GM18909 (cell line): ENCODE data around the gene WRNIP1.
A peak's percentile ranks its signal among the peaks of the same experiment; 100 is the strongest.

Source experiments
- ATAC-seq: cut with Tn5 transposase; IDR thresholded peaks from one replicate; pipeline ENCODE4 v1.9.1; 2021; ENCODE audit warnings: mild to moderate bottlenecking; ENCODE audit not compliant: unreplicated experiment, poor library complexity

The WRNIP1 gene

DNA sequence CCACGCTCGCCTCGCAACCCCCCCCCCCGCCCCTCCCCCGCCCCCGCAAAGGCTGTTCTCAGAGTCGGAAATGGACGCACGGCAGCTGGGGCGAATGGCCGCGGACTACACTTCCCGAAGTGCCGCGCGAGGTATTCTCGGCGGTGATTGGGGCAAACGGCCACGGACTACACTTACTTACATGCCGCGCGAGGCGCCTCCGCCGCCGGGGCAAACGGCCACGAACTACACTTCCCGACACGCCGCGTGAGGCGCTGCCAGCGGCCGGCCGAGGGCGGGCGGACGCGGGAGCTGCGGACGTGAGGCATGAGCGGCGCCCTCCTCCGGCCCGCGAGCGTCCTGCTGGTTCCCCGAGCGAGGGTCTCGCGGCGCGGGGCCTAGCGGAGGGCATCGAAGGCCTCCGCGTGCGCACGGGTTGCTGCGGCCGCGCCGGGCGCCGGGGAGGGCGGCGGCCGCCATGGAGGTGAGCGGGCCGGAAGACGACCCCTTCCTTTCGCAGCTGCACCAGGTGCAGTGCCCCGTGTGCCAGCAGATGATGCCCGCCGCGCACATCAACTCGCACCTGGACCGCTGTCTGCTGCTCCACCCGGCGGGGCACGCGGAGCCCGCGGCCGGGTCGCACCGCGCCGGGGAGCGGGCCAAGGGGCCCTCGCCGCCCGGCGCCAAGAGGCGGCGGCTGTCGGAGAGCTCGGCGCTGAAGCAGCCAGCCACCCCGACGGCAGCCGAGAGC is at the start of gene WRNIP1:
TSS of gene WRNIP1 (plus strand) at position 228 of the 730 bp plus-strand sequence. CDS start at position 458, 230 bp downstream.
- ATAC-seq, result peak; percentile 90

DNA sequence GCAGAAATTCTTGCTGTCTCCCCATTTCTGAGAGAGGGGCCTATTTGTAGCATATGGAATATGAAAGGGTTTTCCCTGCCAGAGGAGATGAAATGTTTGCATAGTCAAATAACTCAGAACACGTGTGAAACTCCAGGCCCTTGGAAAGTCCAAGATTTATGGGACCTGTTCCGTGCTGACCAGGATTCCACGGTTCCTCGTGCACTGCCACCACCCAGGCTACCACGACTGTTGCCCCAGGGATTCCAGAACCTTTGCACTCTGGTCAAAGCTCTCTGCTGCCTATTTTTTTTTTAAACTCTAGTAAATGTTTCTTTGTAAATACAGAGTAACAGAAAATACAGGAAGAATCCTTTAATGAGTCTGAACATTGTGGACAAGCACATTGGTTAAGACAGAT is 49.5 kb upstream of the WRNIP1 start:
- no peak for ATAC-seq

DNA sequence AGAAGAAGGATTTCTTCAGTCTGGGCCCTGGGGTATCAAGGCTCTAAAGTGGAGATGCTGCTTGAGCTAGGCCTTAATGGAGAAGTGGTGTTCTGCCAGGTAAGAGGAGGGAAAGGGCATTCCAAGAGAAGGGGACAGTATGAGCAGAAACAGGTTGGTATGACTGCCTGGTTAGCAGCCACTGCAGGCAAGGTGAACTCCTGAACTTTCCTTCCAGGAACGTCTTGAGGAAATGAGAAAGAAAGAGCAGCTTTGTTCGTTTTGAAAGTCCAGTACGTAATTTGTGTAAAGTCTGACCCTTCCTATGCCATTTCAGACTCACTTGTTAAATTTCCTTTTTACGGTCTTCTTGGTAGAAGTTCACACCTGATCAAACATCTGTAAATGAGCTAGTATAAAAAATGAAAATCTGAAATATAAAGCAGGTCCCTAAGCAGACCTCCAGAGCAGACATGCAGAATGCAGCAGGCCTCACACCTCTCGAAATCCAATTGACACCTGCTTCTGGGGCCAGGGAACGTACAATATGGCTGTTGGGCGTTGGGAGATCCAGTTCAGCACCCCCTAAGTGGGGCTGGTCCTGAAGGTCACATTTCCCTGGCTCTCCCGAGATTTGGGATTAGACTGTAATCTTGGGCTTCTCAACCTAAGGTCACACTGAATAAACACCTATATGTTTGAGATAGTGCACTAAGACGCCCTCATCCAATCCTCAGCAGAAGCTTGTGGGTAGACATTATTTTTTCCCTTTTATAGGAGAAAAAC is 48.1 kb upstream of the WRNIP1 start:
- no peak for ATAC-seq

DNA sequence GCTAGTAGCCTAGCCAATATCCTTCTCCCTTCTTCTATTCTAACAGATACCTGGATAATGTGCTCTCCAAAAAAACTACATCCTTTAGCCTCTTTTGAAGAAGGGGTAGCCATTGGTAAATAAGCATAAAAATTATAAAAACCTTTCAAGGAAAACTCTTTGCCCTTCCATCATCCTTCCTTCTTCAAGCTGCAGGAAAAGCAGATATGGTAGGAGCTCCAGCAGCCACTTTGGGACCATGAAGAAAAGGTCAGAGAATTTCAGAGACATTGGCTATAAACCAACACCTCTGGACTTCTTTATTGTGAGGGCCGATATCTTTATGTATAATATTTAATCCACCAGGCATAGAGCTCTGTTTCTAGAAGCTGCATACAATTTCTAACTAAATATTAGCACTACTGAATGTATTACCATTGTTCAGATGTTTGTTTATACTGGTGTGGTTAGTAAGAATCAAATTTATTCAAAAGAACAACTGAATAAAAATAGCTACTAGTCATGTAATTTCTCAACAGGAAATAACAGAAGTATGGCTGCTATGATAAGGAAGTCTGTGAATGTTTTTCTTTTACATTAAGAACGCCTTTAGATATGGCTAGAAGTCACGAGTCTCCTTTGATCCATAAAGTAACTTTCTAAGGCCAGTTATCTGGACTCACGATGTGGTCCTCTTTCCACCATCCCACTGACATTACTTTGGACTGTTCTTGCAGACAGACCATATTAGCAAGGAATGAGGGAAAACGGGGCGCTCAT is 46.7 kb upstream of the WRNIP1 start:
- ATAC-seq, result no peak

DNA sequence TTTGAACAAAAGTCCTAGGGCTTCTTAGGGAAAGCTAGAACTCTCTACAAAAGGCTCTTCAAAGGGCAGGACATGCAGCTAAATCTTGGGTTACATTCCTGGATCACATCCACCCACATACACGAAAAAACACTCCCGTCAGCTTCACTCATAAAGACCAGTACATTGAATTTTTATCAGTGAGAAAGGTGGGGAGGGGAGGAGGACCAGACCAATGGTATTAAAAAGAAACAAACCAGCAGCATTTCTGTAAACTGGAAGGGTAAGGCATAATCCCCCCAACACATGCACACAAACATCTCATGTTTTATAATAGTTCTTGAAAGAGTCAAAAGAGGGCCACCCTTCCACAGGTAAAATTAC is 46.1 kb upstream of the WRNIP1 start:
- no peak for ATAC-seq

DNA sequence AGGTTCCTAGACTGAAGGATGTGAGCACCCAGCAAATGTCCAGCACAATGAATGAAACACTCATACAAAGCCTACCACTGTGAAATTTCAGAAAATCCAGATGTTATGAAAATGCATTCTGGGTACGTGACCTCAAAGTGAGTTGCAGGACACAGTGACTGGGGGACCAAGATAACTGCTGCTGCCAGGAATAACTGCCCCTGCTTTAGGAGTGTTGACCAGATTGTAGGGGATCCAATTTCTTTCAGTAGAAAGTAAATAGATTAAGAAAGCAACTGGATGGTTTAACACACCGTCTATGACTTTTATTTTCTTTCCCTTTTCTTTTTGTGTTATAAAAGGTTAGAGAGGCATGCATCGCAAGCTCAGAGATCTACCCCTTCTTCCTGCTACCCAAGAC is 44.0 kb upstream of the WRNIP1 start:
- no peak for ATAC-seq

DNA sequence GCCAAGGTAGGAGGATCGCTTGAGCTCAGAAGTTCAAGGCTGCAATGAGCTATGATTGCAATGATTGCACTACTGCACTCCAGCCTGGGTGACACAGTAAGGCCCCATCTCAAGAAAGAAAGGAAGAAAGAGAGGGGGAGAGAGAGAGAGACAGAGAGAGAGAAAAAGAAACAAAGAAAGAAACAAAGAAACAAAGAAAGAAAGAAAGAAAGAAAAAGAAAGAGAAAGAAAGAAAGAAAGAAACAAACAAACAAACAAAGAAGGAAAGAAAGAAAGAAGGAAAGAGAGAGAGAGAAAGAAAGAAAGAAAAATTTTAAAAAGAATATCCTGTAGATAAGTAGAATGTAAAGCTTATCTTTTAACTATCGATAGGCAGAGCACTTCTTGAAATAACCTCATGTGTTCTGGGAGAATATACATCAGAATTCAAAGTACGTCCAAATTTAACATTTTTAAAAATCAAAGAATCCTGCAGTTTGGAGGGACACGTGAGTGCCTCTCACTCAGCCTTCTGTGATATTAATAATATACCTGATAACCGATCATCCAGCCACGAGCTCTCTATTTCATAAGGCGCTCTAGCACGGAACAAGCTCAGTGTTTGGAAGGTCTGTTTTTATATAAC is 39.7 kb upstream of the WRNIP1 start:
- no peak for ATAC-seq

DNA sequence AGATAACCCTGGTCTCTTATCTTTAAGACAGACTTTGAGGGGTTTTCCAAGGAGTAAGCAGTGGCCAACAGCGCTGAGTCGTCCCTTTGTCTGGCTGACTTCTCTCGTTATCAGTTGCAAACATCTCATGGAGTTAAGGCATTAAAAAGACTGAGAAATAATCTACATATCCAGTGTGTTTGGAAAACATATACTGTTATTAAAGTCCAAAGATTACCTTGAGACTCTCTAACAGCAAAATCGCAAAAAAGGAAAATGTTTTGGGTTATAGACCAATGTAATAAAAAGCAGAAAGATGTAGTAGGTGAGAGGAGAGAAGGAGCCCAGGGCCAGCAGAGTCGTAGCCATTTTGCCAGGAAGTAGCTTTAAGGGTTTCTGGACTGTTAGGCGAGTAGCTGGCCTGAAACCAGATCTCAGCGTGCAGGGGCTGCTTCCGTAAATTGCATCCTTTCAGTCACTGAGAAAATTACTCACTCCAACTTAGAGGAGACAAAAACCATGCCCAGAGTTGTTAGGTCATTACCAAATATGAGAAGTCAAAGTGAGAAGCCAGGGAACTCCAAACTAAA is 39.1 kb upstream of the WRNIP1 start:
- ATAC-seq, result no peak

DNA sequence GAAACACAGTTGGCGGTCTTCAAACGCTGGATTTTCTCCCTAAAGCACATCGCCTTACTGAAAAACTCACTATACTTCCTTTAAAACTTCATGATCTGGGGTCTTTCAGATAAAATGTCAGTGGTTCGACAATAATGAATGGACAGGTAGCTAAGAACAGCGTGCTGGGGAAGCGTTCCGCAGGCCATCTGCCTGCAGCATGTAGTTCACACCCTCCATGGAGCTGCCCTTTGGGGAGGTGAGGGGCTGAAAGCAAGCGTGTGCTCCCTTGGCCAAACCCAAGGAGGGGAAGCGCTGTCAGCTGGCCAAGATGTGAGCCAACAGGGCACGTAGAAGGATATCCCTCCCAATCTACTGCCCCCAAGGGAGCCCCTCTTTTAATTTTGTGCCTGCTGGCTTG is 35.3 kb upstream of the WRNIP1 start:
- no peak for ATAC-seq

DNA sequence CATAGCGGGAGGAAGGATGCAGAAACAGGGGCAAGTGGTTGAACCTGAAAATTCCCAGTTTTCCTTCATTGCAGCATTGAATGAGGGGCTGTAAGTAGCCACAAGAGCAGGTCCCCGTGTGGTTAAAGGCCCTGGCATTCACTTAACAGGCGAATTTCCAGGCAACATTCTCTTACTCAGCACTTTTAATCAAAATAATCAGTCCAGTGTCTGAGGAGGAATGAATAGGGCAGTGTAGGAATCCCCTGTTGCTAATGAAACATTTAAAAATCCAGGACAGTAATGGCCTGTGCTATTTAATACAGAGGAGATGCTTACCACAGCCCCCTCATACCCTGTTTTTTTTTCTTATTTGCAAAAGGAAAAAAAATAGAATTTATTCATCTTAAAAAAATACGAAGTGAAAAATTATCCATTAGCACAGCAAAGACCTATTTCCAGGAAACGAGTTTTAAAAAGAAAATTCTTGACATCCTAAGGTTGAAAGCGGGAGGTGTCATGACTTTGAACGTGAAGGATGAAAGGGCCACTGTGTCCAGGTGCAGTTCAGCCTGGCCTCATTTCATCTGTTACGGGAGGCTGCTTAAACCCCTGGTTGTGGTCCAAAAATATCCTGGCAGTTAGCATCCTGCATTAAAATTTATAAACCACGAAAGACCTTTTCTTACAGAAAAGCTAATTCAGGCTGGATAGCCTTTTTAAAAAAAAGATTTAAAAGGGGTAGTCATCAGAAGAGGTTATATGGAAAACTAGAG is 34.7 kb upstream of the WRNIP1 start:
- ATAC-seq, result no peak

DNA sequence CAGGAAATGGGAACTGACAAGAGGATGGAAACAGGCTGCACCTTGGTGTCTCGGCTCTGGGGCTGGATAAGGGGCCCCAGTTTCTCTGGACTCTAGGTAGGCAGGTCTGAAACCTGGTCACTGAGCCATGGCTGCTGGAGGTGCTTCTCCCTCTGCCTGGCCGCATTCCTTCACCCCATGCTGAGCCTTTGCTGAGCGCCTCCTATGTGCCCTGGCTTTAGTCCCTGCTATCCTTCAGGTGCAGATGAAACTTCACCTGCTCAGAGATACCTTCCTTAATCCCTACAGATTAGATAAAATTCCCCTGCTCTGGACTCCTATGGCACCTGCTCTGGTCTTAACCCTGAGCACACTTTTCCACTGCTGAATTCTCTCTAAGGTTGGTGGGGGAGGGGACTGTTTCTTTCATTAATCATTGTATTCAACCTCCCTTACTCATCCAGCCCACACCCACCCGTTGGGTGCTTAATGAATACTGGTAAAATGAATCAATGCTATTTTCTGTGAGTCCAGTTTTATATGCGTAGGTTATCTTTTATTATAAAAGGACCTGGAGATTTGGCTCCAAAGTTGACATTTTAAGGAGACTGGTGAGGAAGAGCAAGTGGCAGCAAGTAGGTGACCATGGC is 33.8 kb upstream of the WRNIP1 start:
- no peak for ATAC-seq

DNA sequence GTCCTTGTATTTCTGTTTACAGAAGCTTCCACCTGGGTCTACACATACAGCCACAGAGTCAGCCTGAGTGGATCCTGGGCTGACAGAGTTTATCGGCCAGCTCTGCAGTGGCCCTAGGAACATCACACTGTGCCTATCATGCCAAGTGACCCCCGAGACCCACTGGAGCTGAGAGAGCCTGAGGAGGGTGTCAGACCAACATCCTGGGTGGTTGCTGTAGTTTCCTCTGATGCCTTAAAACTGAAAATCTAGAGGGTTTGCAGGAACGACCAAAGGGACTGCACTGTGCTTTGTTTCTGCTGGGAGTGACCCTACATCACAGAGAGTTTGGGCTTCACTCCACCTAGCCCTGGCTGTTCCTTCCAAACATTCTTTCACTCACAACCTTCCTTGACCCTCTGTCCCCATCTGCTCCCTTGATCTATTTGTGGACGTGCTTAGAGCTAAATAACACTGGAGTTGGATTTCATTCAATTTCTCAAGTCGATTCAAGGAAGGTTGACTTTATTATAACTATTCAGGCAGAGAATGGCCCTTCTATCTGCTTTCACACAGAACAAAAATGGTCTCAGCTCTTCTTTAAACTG is 32.6 kb upstream of the WRNIP1 start:
- ATAC-seq, result no peak

DNA sequence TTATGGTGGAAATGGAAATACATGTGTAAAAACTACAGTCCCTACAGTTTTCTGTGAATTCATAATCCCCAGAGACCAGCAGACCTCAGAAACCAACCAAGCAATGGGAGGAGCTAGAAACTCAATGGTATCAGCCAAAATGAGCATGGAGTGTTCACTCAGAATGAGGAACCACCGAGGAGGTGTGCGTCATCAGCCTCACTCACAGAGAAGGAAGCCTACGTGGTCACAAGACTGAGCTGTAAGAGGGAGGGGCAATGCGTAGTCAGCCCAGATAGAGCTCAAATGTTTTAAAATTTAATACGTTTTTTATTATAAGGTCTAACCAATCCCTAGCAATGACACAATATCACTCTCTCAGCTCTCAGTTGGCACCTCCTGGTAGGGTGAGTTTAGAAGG is 31.9 kb upstream of the WRNIP1 start:
- ATAC-seq, result peak; percentile 93

DNA sequence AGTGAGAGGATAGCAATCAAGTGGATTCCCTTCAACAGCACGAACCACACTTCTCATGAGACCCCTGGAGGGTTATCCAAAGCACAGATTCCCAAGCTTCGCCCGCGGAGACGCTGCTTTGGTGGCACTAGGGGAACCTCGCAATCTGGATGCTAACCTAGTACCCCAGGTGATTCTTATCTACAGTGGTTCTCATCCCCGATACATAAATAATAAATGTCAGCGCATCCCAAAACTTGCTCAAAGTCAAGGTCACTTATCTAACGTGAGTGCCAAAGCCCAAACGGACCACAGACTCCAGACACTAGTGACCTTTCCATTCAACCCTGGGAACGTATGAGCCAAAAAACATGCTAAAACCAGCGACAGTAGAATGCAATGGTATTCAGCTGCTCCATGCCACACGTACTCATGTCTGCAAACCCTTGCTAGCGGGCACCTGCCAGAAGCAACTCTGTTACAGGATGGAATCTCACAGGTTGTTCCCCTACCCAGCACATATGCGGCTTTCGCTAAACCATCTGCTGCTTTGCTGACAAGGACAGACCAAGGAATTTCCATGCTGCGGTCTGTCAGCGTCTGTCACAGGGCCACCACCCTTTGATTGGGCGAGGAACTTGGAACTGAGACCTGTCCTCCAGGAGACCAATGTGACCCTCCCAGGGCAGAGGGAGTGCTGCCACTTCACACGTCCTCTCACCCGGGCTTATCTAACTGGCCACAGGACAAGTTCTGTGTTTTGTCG is 31.3 kb upstream of the WRNIP1 start:
- no peak for ATAC-seq

DNA sequence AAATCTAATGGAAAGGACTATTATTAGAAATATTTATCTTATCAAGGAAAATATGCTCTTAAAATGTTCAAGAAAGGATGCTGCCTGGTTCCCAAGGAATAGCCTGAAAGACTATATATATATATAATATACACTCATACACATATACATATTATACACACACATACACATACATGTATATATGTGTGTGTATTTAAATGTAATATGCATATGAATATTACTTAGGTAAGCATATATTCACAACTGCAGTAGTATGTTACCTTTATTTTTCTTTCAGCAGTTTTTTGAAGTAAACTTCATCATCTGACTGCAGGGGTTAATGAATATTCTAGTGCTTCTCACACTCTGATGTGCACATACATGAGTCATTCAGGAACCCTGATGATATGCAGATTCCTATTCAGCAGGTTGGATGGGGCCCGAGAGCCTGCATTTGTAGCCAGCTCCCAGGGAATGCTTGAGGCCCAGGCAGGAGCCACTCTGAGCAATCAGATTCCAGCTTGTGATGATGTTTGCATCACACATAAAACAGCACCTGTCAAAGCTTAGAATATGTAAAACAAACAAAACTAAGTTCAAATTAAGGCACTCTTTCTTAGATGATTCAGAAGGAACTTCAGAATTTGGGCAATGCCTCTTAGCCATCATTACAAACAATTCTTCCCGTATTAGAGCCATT is 30.6 kb upstream of the WRNIP1 start:
- ATAC-seq, result no peak

DNA sequence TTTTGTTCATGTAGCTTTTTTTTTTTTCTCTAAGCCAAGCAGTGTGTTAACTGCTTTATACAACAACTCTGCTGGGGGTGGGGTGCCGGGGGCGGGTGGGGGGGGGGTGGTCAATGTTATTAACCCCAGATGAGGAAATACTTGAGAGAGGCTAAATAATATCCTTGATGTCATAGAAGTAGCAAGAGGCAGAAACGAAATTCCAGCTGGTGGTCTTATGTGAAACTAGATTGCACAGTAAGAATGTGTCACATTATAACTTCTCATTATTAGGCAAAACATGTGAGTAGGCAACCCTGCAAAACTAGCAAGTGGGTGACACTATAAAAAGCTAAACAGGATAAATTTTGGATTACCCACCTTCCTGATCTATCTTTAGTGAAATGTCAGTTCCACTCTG is 27.3 kb upstream of the WRNIP1 start:
- no peak for ATAC-seq

DNA sequence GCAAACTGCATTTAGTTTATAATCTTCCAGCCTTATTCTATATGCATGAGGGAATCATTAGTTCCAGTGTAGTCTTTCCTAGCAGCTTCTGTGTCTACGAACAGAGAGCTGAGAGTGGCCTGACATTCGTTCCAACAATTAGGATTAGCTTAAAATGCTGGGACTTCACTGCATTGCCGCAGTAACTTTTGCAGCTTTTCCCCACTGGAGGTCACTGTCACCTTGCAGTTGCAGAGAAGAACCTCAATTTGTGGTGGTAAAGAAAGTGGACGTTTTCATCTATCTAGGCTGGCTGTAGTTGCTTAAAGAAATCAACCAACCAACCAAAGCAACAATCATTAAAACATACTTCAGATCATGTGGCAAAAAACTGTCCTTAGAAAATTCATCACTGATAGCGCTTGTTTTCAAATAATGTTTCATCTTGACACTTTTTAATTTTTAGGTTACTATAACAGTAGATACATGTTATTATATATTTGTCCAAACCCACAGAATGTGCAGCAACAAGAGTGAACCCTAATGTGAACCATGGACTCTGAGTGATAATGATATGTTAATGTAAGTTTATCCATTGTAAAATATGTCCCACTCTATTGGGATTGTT is 26.7 kb upstream of the WRNIP1 start:
- no peak for ATAC-seq
